SIG-M5 treated with dmso at 0.1 percent for 504 hours (cell line): ENCODE measurements around the gene PNCK.
A peak's percentile ranks its signal among the peaks of the same experiment; 100 is the strongest.
"Not testable (repeated sequence)": the region's sequence is repeated elsewhere in the genome, so short reads cannot be mapped to it uniquely, and the experiment has no call there.

Source experiments
- DNase-seq: peaks from one replicate; lab custom pipeline; 2025; ENCODE audit not compliant: unreplicated experiment; lab: John Stamatoyannopoulos, UW

PNCK gene

GRCh38 chrX:153686711-153687110 lies 13.1 kb upstream of the PNCK start:
- DNase-seq, result no peak

- DNase-seq, result peak; percentile 4
These were observed 12.4 kb upstream of the PNCK start for GRCh38 chrX:153685751-153686696.

- no peak for DNase-seq
These were observed 11.5 kb upstream of the PNCK start for GRCh38 chrX:153685156-153685536.

GRCh38 chrX:153684467-153685155 lies 11.0 kb upstream of the PNCK start:
- DNase-seq, result no peak

- not testable (repeated sequence) for DNase-seq
These were observed 9.9 kb upstream of the PNCK start for GRCh38 chrX:153683486-153683885.

- DNase-seq, result no peak
These were observed 7.6 kb upstream of the PNCK start for GRCh38 chrX:153681175-153681574.

GRCh38 chrX:153674219-153674851 lies 722 bp upstream of the PNCK start:
- DNase-seq, result no peak

- no peak for DNase-seq
These were observed 834 bp downstream of the PNCK start for GRCh38 chrX:153672531-153673427.

GRCh38 chrX:153671589-153672530 lies 1.8 kb downstream of the PNCK start:
- no peak for DNase-seq

- no peak for DNase-seq
These were observed 2.6 kb downstream of the PNCK start for GRCh38 chrX:153670748-153671588.

- no peak for DNase-seq
These were observed 3.5 kb downstream of the PNCK start for GRCh38 chrX:153669901-153670731.

GRCh38 chrX:153669174-153669890 lies 4.3 kb downstream of the PNCK start:
- DNase-seq, result no peak

- no peak for DNase-seq
These were observed 5.0 kb downstream of the PNCK start for GRCh38 chrX:153668423-153669173.

GRCh38 chrX:153667956-153668396 lies 5.6 kb downstream of the PNCK start:
- DNase-seq, result peak; percentile 68

- no peak for DNase-seq
These were observed 6.2 kb downstream of the PNCK start for GRCh38 chrX:153667281-153667955.
